BLaER1 treated with 17β-estradiol and CSF1 and Interleukin-3, amounts not matched to agents 10 nM and 100 nM (cell line): ENCODE results near the gene CYP46A1.
A peak's percentile ranks its signal among the peaks of the same experiment; 100 is the strongest.
"Not testable (repeated sequence)": the region's sequence is repeated elsewhere in the genome, so short reads cannot be mapped to it uniquely, and the experiment has no call there.

Source experiments
- H3K27ac ChIP-seq, 11 experiments: shearing (Covaris generic); formaldehyde crosslinking; 2 replicates each; pipeline ENCODE4 v1.8.1; 2022
- H3K27me3 ChIP-seq, 11 experiments: shearing (Covaris generic); formaldehyde crosslinking; 2 replicates each; pipeline ENCODE4 v1.8.1; 2022
- H3K36me3 ChIP-seq, 11 experiments: shearing (Covaris generic); formaldehyde crosslinking; 2 replicates each; pipeline ENCODE4 v1.8.1; 2022
- H3K4me1 ChIP-seq, 10 experiments: shearing (Covaris generic); formaldehyde crosslinking; 2 replicates each; pipeline ENCODE4 v1.8.1; 2022
- H3K4me2 ChIP-seq, 11 experiments: shearing (Covaris generic); formaldehyde crosslinking; 2 replicates each; pipeline ENCODE4 v1.8.1; 2022
- H3K4me3 ChIP-seq, 10 experiments: shearing (Covaris generic); formaldehyde crosslinking; 2 replicates each; pipeline ENCODE4 v1.8.1; 2022
- H3K9ac ChIP-seq, 11 experiments: shearing (Covaris generic); formaldehyde crosslinking; 2 replicates each; pipeline ENCODE4 v1.8.1; 2022
- H3K9me3 ChIP-seq, 11 experiments: shearing (Covaris generic); formaldehyde crosslinking; replicated peaks in 1 of 11; 2 replicates each; pipeline ENCODE4 v1.8.1; 2022
- H4K20me1 ChIP-seq, 11 experiments: shearing (Covaris generic); formaldehyde crosslinking; 2 replicates each; pipeline ENCODE4 v1.8.1; 2022
- Cebpa-rat ChIP-seq, 11 experiments: shearing (Covaris generic); IDR thresholded peaks; 2 replicates each; pipeline ENCODE4 v1.8.1; 2022

The CYP46A1 gene

GRCh38 chr14:99758121-99758821 is 74.2 kb downstream of the CYP46A1 start:
- no peaks in the 10 kb centered on the region for H3K36me3 ChIP-seq
- no peak for TF ChIP-seq Cebpa-rat (IDR thresholded peaks at IDR 0.05)
- H3K4me1 ChIP-seq: peaks cover 74 to 90% (median 84%) of the 10 kb centered on the region in 10 experiments
- H3K27me3 ChIP-seq: peaks cover 0 to 6% (median 0%) of the 10 kb centered on the region in 11 experiments; a peak in 2 of 22 replicates
- peak overlapping the region in 5 of 11 experiments; percentile 66 to 94 (median 87); a peak in 11 of 22 replicates for H3K27ac ChIP-seq
- no peak overlapping the region for H3K4me3 ChIP-seq
- peaks cover 0 to 14% (median 0%) of the 10 kb centered on the region in 11 experiments; a peak in 1 of 22 replicates for H4K20me1 ChIP-seq
- peaks cover 0 to 9% (median 6%) of the 10 kb centered on the region in 11 experiments; a peak in 11 of 22 replicates for H3K9me3 ChIP-seq
- peak overlapping the region in 4 of 11 experiments; percentile 65 to 79 (median 76); a peak in 6 of 22 replicates for H3K9ac ChIP-seq
- H3K4me2 ChIP-seq: peak overlapping the region; percentile 59 to 96 (median 84); a peak in 21 of 22 replicates

GRCh38 chr14:99758872-99759545 is 74.9 kb downstream of the CYP46A1 start:
- Histone ChIP-seq H3K4me2 (peak overlapping the region; percentile 47 to 96 (median 84)), H3K27me3 (no peaks in the 10 kb centered on the region)

GRCh38 chr14:99759546-99759925 is 75.4 kb downstream of the CYP46A1 start:
- Histone ChIP-seq H3K4me3 (0 out of 20 replicates have a peak overlapping the region, but pooled peaks of 1 of the 10 experiments have one; percentile 7), H3K9ac (peak overlapping the region in 8 of 11 experiments; percentile 1 to 79 (median 58); a peak in 12 of 22 replicates), H4K20me1 (peaks cover 0 to 13% (median 0%) of the 10 kb centered on the region in 11 experiments; a peak in 1 of 22 replicates), H3K36me3 (no peaks in the 10 kb centered on the region), H3K9me3 (peaks cover 0 to 12% (median 8%) of the 10 kb centered on the region in 11 experiments; a peak in 11 of 22 replicates), H3K27me3 (no peaks in the 10 kb centered on the region), H3K4me1 (peaks cover 61 to 86% (median 77%) of the 10 kb centered on the region in 10 experiments), H3K4me2 (peak overlapping the region; percentile 47 to 96 (median 84)), H3K27ac (peak overlapping the region in 8 of 11 experiments; percentile 12 to 94 (median 76); a peak in 15 of 22 replicates)
- peak in 1 of 11 experiments; percentile 58; a peak in 1 of 22 replicates for TF ChIP-seq Cebpa-rat (IDR thresholded peaks at IDR 0.05)

More at GRCh38 chr14:99758872-99759545, 74.9 kb downstream of the CYP46A1 start:
- H3K9ac ChIP-seq: peak overlapping the region in 8 of 11 experiments; percentile 1 to 79 (median 58); a peak in 11 of 22 replicates
- 0 out of 20 replicates have a peak overlapping the region, but pooled peaks of 1 of the 10 experiments have one; percentile 7 for H3K4me3 ChIP-seq
- no peaks in the 10 kb centered on the region for H3K36me3 ChIP-seq
- H3K27ac ChIP-seq: peak overlapping the region in 8 of 11 experiments; percentile 12 to 94 (median 76); a peak in 15 of 22 replicates
- peaks cover 0 to 12% (median 8%) of the 10 kb centered on the region in 11 experiments; a peak in 11 of 22 replicates for H3K9me3 ChIP-seq
- TF ChIP-seq Cebpa-rat (IDR thresholded peaks at IDR 0.05): no peak
- peaks cover 67 to 86% (median 78%) of the 10 kb centered on the region in 10 experiments for H3K4me1 ChIP-seq
- peaks cover 0 to 14% (median 0%) of the 10 kb centered on the region in 11 experiments; a peak in 1 of 22 replicates for H4K20me1 ChIP-seq

- peaks cover 49 to 85% (median 66%) of the 10 kb centered on the region in 10 experiments for H3K4me1 ChIP-seq
- no peak for TF ChIP-seq Cebpa-rat (IDR thresholded peaks at IDR 0.05)
- no peaks in the 10 kb centered on the region for H3K27me3 ChIP-seq
- H3K9me3 ChIP-seq: peaks cover 0 to 12% (median 8%) of the 10 kb centered on the region in 11 experiments; a peak in 11 of 22 replicates
- peak overlapping the region in 7 of 11 experiments; percentile 13 to 94 (median 86); a peak in 12 of 22 replicates for H3K27ac ChIP-seq
- no peaks in the 10 kb centered on the region for H4K20me1 ChIP-seq
- H3K36me3 ChIP-seq: no peaks in the 10 kb centered on the region
- H3K9ac ChIP-seq: peak overlapping the region in 4 of 11 experiments; percentile 65 to 79 (median 76); a peak in 6 of 22 replicates
- H3K4me2 ChIP-seq: peak overlapping the region in 10 of 11 experiments; percentile 47 to 96 (median 84); a peak in 16 of 22 replicates
- no peak overlapping the region for H3K4me3 ChIP-seq
Observed at GRCh38 chr14:99760817-99761216, 76.7 kb downstream of the CYP46A1 start.

- not testable (repeated sequence) for H3K9ac ChIP-seq, H3K4me2 ChIP-seq
Observed at GRCh38 chr14:99762911-99763310, 78.8 kb downstream of the CYP46A1 start.

GRCh38 chr14:99763527-99764221 is 79.6 kb downstream of the CYP46A1 start:
- peak overlapping the region in 2 of 11 experiments; percentile 9 to 10; a peak in 1 of 22 replicates for H3K27ac ChIP-seq
- no peak overlapping the region for H3K4me3 ChIP-seq
- H3K9ac ChIP-seq: no peak overlapping the region
- no peaks in the 10 kb centered on the region for H3K27me3 ChIP-seq
- peak overlapping the region in 6 of 11 experiments; percentile 6 to 59 (median 50); a peak in 7 of 22 replicates for H3K4me2 ChIP-seq
- H3K4me1 ChIP-seq: peaks cover 20 to 68% (median 46%) of the 10 kb centered on the region in 10 experiments
- H3K9me3 ChIP-seq: peaks cover 0 to 12% (median 8%) of the 10 kb centered on the region in 11 experiments; a peak in 11 of 22 replicates
- TF ChIP-seq Cebpa-rat (IDR thresholded peaks at IDR 0.05): no peak
- H3K36me3 ChIP-seq: no peaks in the 10 kb centered on the region
- no peaks in the 10 kb centered on the region for H4K20me1 ChIP-seq

More at GRCh38 chr14:99762911-99763310, 78.8 kb downstream of the CYP46A1 start:
- Histone ChIP-seq H3K4me1 (peaks cover 28 to 68% (median 46%) of the 10 kb centered on the region in 10 experiments), H3K9me3 (peaks cover 0 to 12% (median 8%) of the 10 kb centered on the region in 11 experiments; a peak in 11 of 22 replicates)
- H4K20me1 ChIP-seq, H3K4me3 ChIP-seq, H3K27me3 ChIP-seq, H3K36me3 ChIP-seq, H3K27ac ChIP-seq: not testable (repeated sequence)

- H3K9me3 ChIP-seq: peaks cover 0 to 12% (median 8%) of the 10 kb centered on the region in 11 experiments; a peak in 11 of 22 replicates
- H3K36me3 ChIP-seq: no peaks in the 10 kb centered on the region
- H3K4me1 ChIP-seq: peaks cover 14 to 68% (median 46%) of the 10 kb centered on the region in 10 experiments
- H3K9ac ChIP-seq: no peak overlapping the region
- H4K20me1 ChIP-seq: no peaks in the 10 kb centered on the region
- TF ChIP-seq Cebpa-rat (IDR thresholded peaks at IDR 0.05): no peak
- H3K27me3 ChIP-seq: no peaks in the 10 kb centered on the region
- H3K27ac ChIP-seq: peak overlapping the region in 2 of 11 experiments; percentile 9 to 10; a peak in 3 of 22 replicates
- H3K4me2 ChIP-seq: peak overlapping the region in 7 of 11 experiments; percentile 6 to 59 (median 43); a peak in 11 of 22 replicates
- no peak overlapping the region for H3K4me3 ChIP-seq
Observed at GRCh38 chr14:99764222-99764706, 80.2 kb downstream of the CYP46A1 start.
